ENCODE data around the gene ARHGAP40. TPM values are rescaled to one million over a fixed set of nuclear protein-coding genes. Genes with fewer than 3 reads are reported as not detected.

Gene ARHGAP40
- total RNA-seq, 1 experiment from 2014 or later: 0.14 TPM

- H3K9me3 Mint-ChIP-seq (ENCODE audit: unreplicated experiment): no peaks in the 10 kb centered on the region
- no peaks in the 10 kb centered on the region for H3K27me3 Mint-ChIP-seq (ENCODE audit: insufficient read depth, unreplicated experiment)
- no peak overlapping the region for H3K4me3 Mint-ChIP-seq (ENCODE audit: unreplicated experiment)
- no peak for DNase-seq
- no peaks in the 10 kb centered on the region for H3K36me3 Mint-ChIP-seq (ENCODE audit: insufficient read depth, unreplicated experiment)
- intact Hi-C loops (cut with micrococcal nuclease; ENCODE audit: unreplicated experiment): no loop called here
- H3K4me1 Mint-ChIP-seq (ENCODE audit: low read depth, unreplicated experiment): no peaks in the 10 kb centered on the region
- Histone ChIP-seq H3K4me1 (peaks cover 11% of the 10 kb centered on the region), H3K36me3 (ENCODE audit: control insufficient read depth, insufficient read depth, low read length) (no peaks in the 10 kb centered on the region), H3K27me3 (replicated peaks; ENCODE audit: control insufficient read depth, insufficient read depth, low read length) (no peaks in the 10 kb centered on the region; the same call in 1 of the 2 replicates), H3K9me3 (no peaks in the 10 kb centered on the region), H3K4me3 (ENCODE audit: low read depth, low read length) (no peak overlapping the region)
- no peak for TF ChIP-seq CTCF (IDR thresholded peaks at IDR 0.05; ENCODE audit: insufficient read depth in 1 of 2, low read depth in 1 of 2, low read length in 1 of 2, severe bottlenecking in 1 of 2, unreplicated experiment in 1 of 2)
- ChIA-PET POLR2A (no interaction called here), CTCF (no interaction called here)
- H3K27ac Mint-ChIP-seq (ENCODE audit: unreplicated experiment): no peak overlapping the region
- no TSS peak for BruUV-seq (replicated peaks)
Measured at GRCh38 chr20:38589967-38590675, 11.5 kb upstream of the ARHGAP40 start.

- CTCF ChIA-PET: no interaction called here
Measured at GRCh38 chr20:38590676-38591473, 10.7 kb upstream of the ARHGAP40 start.

More at GRCh38 chr20:38590676-38591473, 10.7 kb upstream of the ARHGAP40 start:
- no TSS peak for BruUV-seq (replicated peaks)
- H3K36me3 Mint-ChIP-seq (ENCODE audit: insufficient read depth, unreplicated experiment): no peaks in the 10 kb centered on the region
- peaks cover 11% of the 10 kb centered on the region for H3K4me1 ChIP-seq
- H3K27me3 ChIP-seq (replicated peaks; ENCODE audit: control insufficient read depth, insufficient read depth, low read length): no peaks in the 10 kb centered on the region; the same call in 1 of the 2 replicates
- no peaks in the 10 kb centered on the region for H3K9me3 Mint-ChIP-seq (ENCODE audit: unreplicated experiment)
- no peak for TF ChIP-seq CTCF (IDR thresholded peaks at IDR 0.05; ENCODE audit: insufficient read depth in 1 of 2, low read depth in 1 of 2, low read length in 1 of 2, severe bottlenecking in 1 of 2, unreplicated experiment in 1 of 2)
- H3K27ac Mint-ChIP-seq (ENCODE audit: unreplicated experiment): no peak overlapping the region
- intact Hi-C loops (cut with micrococcal nuclease; ENCODE audit: unreplicated experiment): no loop called here
- H3K36me3 ChIP-seq (ENCODE audit: control insufficient read depth, insufficient read depth, low read length): no peaks in the 10 kb centered on the region
- no peak overlapping the region for H3K4me3 ChIP-seq (ENCODE audit: low read depth, low read length)
- POLR2A ChIA-PET: no interaction called here
- H3K27me3 Mint-ChIP-seq (ENCODE audit: insufficient read depth, unreplicated experiment): no peaks in the 10 kb centered on the region
- no peaks in the 10 kb centered on the region for H3K4me1 Mint-ChIP-seq (ENCODE audit: low read depth, unreplicated experiment)
- H3K4me3 Mint-ChIP-seq (ENCODE audit: unreplicated experiment): no peak overlapping the region
- DNase-seq: no peak
- no peaks in the 10 kb centered on the region for H3K9me3 ChIP-seq
